ENCODE measurements around the gene GPR37.
A peak's percentile ranks its signal among the peaks of the same experiment; 100 is the strongest.

GPR37 gene

GRCh38 chr7:124775422-124775821, 9.8 kb upstream of the GPR37 start:
- DNase-seq (ENCODE audit: low spot score in 2 of 2) = no peak
- ATAC-seq (replicated peaks; ENCODE audit: extremely low read depth, poor library complexity, severe bottlenecking) = no peak
- Mint-ChIP-seq H3K4me3 (no peak overlapping the region), H3K36me3 (ENCODE audit: insufficient read depth) (peaks cover 2% of the 10 kb centered on the region), H3K4me1 (no peaks in the 10 kb centered on the region), H3K27ac (ENCODE audit: low read depth) (no peak overlapping the region), H3K27me3 (peaks cover 32% of the 10 kb centered on the region), H3K9me3 (no peaks in the 10 kb centered on the region)

GRCh38 chr7:124773938-124774337, 8.3 kb upstream of the GPR37 start:
- DNase-seq (ENCODE audit: low spot score in 2 of 2) (no peak), ATAC-seq (replicated peaks; ENCODE audit: extremely low read depth, poor library complexity, severe bottlenecking) (no peak)
- no peaks in the 10 kb centered on the region for H3K9me3 Mint-ChIP-seq
- no peaks in the 10 kb centered on the region for H3K4me1 Mint-ChIP-seq
- peaks cover 2% of the 10 kb centered on the region for H3K36me3 Mint-ChIP-seq (ENCODE audit: insufficient read depth)
- H3K4me3 Mint-ChIP-seq = no peak overlapping the region
- H3K27me3 Mint-ChIP-seq = peaks cover 32% of the 10 kb centered on the region
- H3K27ac Mint-ChIP-seq (ENCODE audit: low read depth) = no peak overlapping the region

GRCh38 chr7:124773339-124773738, 7.7 kb upstream of the GPR37 start:
- peaks cover 2% of the 10 kb centered on the region for H3K36me3 Mint-ChIP-seq (ENCODE audit: insufficient read depth)
- no peak overlapping the region for H3K4me3 Mint-ChIP-seq
- no peaks in the 10 kb centered on the region for H3K4me1 Mint-ChIP-seq
- DNase-seq (ENCODE audit: low spot score in 2 of 2) (no peak), ATAC-seq (replicated peaks; ENCODE audit: extremely low read depth, poor library complexity, severe bottlenecking) (no peak)
- H3K27ac Mint-ChIP-seq (ENCODE audit: low read depth) = no peak overlapping the region
- peaks cover 27% of the 10 kb centered on the region for H3K27me3 Mint-ChIP-seq
- no peaks in the 10 kb centered on the region for H3K9me3 Mint-ChIP-seq

- Mint-ChIP-seq H3K27me3 (peaks cover 53% of the 10 kb centered on the region), H3K36me3 (ENCODE audit: insufficient read depth) (peaks cover 4% of the 10 kb centered on the region), H3K27ac (ENCODE audit: low read depth) (no peak overlapping the region), H3K4me1 (peaks cover 9% of the 10 kb centered on the region), H3K4me3 (no peak overlapping the region), H3K9me3 (no peaks in the 10 kb centered on the region)
- ATAC-seq (replicated peaks; ENCODE audit: extremely low read depth, poor library complexity, severe bottlenecking) = no peak
- DNase-seq (ENCODE audit: low spot score in 2 of 2) = no peak
These were observed 3.5 kb upstream of the GPR37 start for GRCh38 chr7:124769136-124769535.

DNA sequence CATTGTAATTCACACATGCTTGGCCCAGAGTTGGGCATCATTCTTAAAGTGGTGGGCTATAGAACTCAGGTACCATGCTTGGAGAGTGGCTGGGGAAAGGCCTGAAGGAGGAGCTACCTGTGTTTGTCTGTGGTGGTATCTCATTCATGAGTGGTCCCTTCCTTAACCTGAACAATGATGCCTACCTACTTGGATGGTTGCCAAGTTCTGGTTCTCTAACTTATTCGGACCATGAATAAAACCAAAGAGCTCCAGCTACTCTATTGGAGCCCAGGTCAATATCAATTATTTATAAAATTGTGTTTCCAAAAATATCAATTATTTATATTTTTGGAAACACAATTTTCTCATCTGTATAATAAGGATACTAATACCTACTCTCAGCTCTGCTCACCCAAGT, 2.9 kb upstream of the GPR37 start:
- H3K27me3 Mint-ChIP-seq = peaks cover 59% of the 10 kb centered on the region
- peaks cover 15% of the 10 kb centered on the region for H3K4me1 Mint-ChIP-seq
- DNase-seq (ENCODE audit: low spot score in 2 of 2) (no peak), ATAC-seq (replicated peaks; ENCODE audit: extremely low read depth, poor library complexity, severe bottlenecking) (no peak)
- no peaks in the 10 kb centered on the region for H3K9me3 Mint-ChIP-seq
- H3K27ac Mint-ChIP-seq (ENCODE audit: low read depth) = no peak overlapping the region
- peaks cover 2% of the 10 kb centered on the region for H3K36me3 Mint-ChIP-seq (ENCODE audit: insufficient read depth)
- no peak overlapping the region for H3K4me3 Mint-ChIP-seq

GRCh38 chr7:124764847-124765400, 668 bp downstream of the GPR37 start:
- Mint-ChIP-seq H3K27me3 (peaks cover 63% of the 10 kb centered on the region), H3K4me3 (peak overlapping the region; percentile 66), H3K27ac (ENCODE audit: low read depth) (no peak overlapping the region), H3K9me3 (no peaks in the 10 kb centered on the region), H3K4me1 (peaks cover 20% of the 10 kb centered on the region), H3K36me3 (ENCODE audit: insufficient read depth) (peaks cover 2% of the 10 kb centered on the region)
- ATAC-seq (replicated peaks; ENCODE audit: extremely low read depth, poor library complexity, severe bottlenecking) (peak; percentile 33), DNase-seq (ENCODE audit: low spot score in 2 of 2) (no peak)

- ATAC-seq (replicated peaks; ENCODE audit: extremely low read depth, poor library complexity, severe bottlenecking) = peak; percentile 14
- Mint-ChIP-seq H3K4me3 (peak overlapping the region; percentile 66), H3K27me3 (peaks cover 69% of the 10 kb centered on the region), H3K9me3 (no peaks in the 10 kb centered on the region), H3K36me3 (ENCODE audit: insufficient read depth) (peaks cover 2% of the 10 kb centered on the region), H3K27ac (ENCODE audit: low read depth) (no peak overlapping the region), H3K4me1 (peaks cover 20% of the 10 kb centered on the region)
- DNase-seq (ENCODE audit: low spot score in 2 of 2) = no peak
These were observed 1.3 kb downstream of the GPR37 start for GRCh38 chr7:124764051-124764846.

DNA sequence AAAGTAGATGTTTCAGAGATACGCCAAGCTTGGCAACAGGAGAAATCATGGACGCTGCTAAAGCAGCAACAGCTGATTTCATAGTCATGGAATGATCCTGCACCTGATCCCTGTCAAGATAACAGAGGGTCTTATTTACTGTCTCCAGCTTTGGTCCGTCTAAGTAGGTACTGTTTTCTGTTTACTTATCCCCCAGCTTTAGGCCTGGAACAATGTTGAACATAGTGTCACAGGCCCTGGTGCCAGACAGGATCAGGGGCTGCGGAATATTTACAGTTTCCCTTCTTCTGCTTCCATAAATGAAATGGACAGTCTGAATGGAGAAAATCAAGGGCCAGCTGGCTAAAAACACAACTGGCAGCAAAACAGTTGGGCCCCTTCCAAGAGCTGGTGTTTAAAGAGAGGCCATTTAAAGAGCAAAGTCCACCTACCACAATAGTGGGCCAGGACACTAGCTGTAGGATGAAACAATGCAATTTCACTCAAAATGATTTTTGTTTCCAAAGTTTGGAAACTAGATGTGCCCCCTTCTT, 2.9 kb downstream of the GPR37 start:
- Mint-ChIP-seq H3K4me3 (peak overlapping the region; percentile 66), H3K4me1 (peaks cover 20% of the 10 kb centered on the region), H3K36me3 (ENCODE audit: insufficient read depth) (peaks cover 2% of the 10 kb centered on the region), H3K27ac (ENCODE audit: low read depth) (no peak overlapping the region), H3K9me3 (no peaks in the 10 kb centered on the region), H3K27me3 (peaks cover 67% of the 10 kb centered on the region)
- ATAC-seq (replicated peaks; ENCODE audit: extremely low read depth, poor library complexity, severe bottlenecking) (no peak), DNase-seq (ENCODE audit: low spot score in 2 of 2) (no peak)

DNA sequence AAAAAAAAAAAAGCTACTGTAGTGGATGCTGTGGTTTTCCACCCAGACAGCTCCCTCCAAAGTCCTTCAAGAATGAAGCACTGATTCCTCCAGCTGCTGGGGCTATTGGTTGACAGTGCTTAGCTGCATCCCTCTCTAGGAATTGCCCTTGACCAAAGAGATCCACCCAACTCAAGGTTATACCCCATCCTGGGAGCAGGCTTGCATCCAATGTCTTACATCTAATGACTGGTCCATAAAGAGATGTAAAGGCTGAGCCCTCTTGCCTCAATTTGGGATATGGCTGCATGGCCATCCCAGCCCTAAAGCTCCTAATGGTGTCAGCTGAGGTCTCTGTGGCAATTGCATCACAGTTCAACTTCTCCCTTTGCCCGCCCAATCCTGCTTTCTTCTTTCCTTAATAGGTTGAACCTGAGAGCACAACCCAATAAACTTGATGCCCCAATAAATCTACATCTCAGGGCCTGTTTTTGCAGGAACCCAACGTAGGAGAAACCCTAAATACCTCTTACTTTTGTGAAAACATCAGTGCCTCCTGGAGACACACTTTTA, 4.4 kb downstream of the GPR37 start:
- Mint-ChIP-seq H3K4me3 (no peak overlapping the region), H3K36me3 (ENCODE audit: insufficient read depth) (peaks cover 2% of the 10 kb centered on the region), H3K27me3 (peaks cover 52% of the 10 kb centered on the region), H3K27ac (ENCODE audit: low read depth) (no peak overlapping the region), H3K9me3 (no peaks in the 10 kb centered on the region), H3K4me1 (peaks cover 20% of the 10 kb centered on the region)
- ATAC-seq (replicated peaks; ENCODE audit: extremely low read depth, poor library complexity, severe bottlenecking) (no peak), DNase-seq (ENCODE audit: low spot score in 2 of 2) (no peak)

- Mint-ChIP-seq H3K4me3 (no peak overlapping the region), H3K27ac (ENCODE audit: low read depth) (no peak overlapping the region), H3K4me1 (peaks cover 3% of the 10 kb centered on the region), H3K9me3 (no peaks in the 10 kb centered on the region), H3K36me3 (ENCODE audit: insufficient read depth) (no peaks in the 10 kb centered on the region), H3K27me3 (peaks cover 30% of the 10 kb centered on the region)
- ATAC-seq (replicated peaks; ENCODE audit: extremely low read depth, poor library complexity, severe bottlenecking) (no peak), DNase-seq (ENCODE audit: low spot score in 2 of 2) (no peak)
These were observed 7.3 kb downstream of the GPR37 start for GRCh38 chr7:124758327-124758726.

DNA sequence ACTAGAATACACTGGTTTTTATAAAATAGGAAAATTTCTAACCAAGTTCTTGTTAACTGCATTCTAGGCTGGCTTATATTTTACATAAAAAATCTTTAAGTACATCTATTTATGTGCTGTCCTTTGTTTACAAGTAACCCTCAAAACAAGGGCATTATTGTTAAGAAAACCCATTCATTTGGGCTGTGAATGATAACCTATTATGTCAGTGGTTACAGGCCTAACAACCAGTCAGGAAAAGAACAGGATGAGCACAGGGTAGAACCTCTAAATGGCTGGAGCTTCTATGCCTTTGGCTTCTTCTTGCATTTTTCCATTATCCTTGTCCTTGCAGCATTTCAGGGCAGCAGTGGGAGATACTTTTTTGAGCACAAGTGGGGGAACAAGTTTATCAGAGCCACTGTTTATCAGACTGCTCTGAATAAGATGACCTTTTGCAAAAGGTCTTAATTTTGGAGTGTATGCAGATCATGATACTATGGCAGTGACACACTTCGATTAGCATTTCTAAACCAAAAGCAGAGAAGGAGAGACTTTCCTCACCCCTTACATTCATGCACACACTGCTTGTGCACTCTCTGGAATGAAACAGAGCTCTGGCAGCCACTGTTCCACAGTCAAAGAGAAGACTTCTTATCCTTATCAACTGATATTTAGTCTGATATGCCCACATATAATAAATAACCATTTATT, 10.9 kb downstream of the GPR37 start:
- peaks cover 9% of the 10 kb centered on the region for H3K27me3 Mint-ChIP-seq

GRCh38 chr7:124752310-124752709, 13.3 kb downstream of the GPR37 start:
- ATAC-seq (replicated peaks; ENCODE audit: extremely low read depth, poor library complexity, severe bottlenecking) (no peak), DNase-seq (ENCODE audit: low spot score in 2 of 2) (no peak)
- no peaks in the 10 kb centered on the region for H3K36me3 Mint-ChIP-seq (ENCODE audit: insufficient read depth)
- peaks cover 11% of the 10 kb centered on the region for H3K27me3 Mint-ChIP-seq
- H3K4me1 Mint-ChIP-seq = no peaks in the 10 kb centered on the region
- no peaks in the 10 kb centered on the region for H3K9me3 Mint-ChIP-seq
- H3K27ac Mint-ChIP-seq (ENCODE audit: low read depth) = no peak overlapping the region
- no peak overlapping the region for H3K4me3 Mint-ChIP-seq

More for the DNA sequence above, 10.9 kb downstream of the GPR37 start:
- no peaks in the 10 kb centered on the region for H3K4me1 Mint-ChIP-seq
- H3K27ac Mint-ChIP-seq (ENCODE audit: low read depth) = no peak overlapping the region
- H3K4me3 Mint-ChIP-seq = no peak overlapping the region
- ATAC-seq (replicated peaks; ENCODE audit: extremely low read depth, poor library complexity, severe bottlenecking) (no peak), DNase-seq (ENCODE audit: low spot score in 2 of 2) (no peak)
- no peaks in the 10 kb centered on the region for H3K36me3 Mint-ChIP-seq (ENCODE audit: insufficient read depth)
- H3K9me3 Mint-ChIP-seq = no peaks in the 10 kb centered on the region

Measured in central memory CD8-positive, alpha-beta T cell (primary cell).